K562 (cell line): Measurements from ENCODE around the gene EFCC1.

Experiments
- JUNB ChIP-seq: fragments of 450-650 bp; formaldehyde crosslinking; conservative IDR thresholded peaks from 2 replicates; pipeline ENCODE4 v1.4.0; 2020; ENCODE audit warnings: mild to moderate bottlenecking
- NR1H2 ChIP-seq: sonication (generic); formaldehyde crosslinking; IDR thresholded peaks from 2 replicates; pipeline ENCODE4 v1.4.0; 2020; ENCODE audit warnings: mild to moderate bottlenecking, missing genetic modification reagents
- POLR2A ChIP-seq: fragments of 450-650 bp; conservative IDR thresholded peaks from 2 replicates; pipeline ENCODE4 v1.6.1; 2016
- SP1 ChIP-seq: sonication (generic); formaldehyde crosslinking; IDR thresholded peaks from 2 replicates; pipeline ENCODE4 v1.8.1; 2022; ENCODE audit warnings: mild to moderate bottlenecking, missing genetic modification reagents
- TEAD2 ChIP-seq: fragments of 450-650 bp; IDR thresholded peaks from 2 replicates; pipeline ENCODE4 v1.6.1; 2016; ENCODE audit warnings: missing genetic modification characterization, control low read depth, missing compliant biosample characterization
- TF ChIP-seq, protein P1 (sequence below), 3 experiments: IDR thresholded peaks in 2 of 3; conservative IDR thresholded peaks in 1 of 3; 2 replicates each; pipeline ENCODE4 v1.5.1; 2011 to 2012; ENCODE audit warnings: low read length in 3 of 3, mild to moderate bottlenecking in 3 of 3, control low read depth in 2 of 3, improper control_type of control experiment in 1 of 3, inconsistent platforms in 1 of 3, low read depth in 1 of 3, mixed read lengths in 1 of 3, moderate library complexity in 1 of 3; ENCODE audit not compliant: insufficient read depth in 2 of 3
- TF ChIP-seq, protein P2 (sequence below): sonication (generic); formaldehyde crosslinking; IDR thresholded peaks from 2 replicates; pipeline ENCODE4 v1.8.0; 2022; ENCODE audit warnings: missing genetic modification reagents, mild to moderate bottlenecking, borderline replicate concordance
- TF ChIP-seq, protein P3 (sequence below), 2 experiments: fragments of 450-650 bp in 1 of 2; sonication (generic) in 1 of 2; formaldehyde crosslinking in 1 of 2; IDR thresholded peaks; 2 replicates each; pipeline versions ENCODE4 v1.7.1 to v1.9.0; 2016 to 2022; ENCODE audit warnings: inconsistent platforms in 1 of 2, mild to moderate bottlenecking in 1 of 2, missing genetic modification reagents in 1 of 2
- TF ChIP-seq, protein P4 (sequence below): fragments of 250-450 bp; sonication (Bioruptor Pico); IDR thresholded peaks from 2 replicates; pipeline ENCODE4 v1.5.0; 2021; ENCODE audit warnings: mild to moderate bottlenecking, borderline replicate concordance

DNA sequence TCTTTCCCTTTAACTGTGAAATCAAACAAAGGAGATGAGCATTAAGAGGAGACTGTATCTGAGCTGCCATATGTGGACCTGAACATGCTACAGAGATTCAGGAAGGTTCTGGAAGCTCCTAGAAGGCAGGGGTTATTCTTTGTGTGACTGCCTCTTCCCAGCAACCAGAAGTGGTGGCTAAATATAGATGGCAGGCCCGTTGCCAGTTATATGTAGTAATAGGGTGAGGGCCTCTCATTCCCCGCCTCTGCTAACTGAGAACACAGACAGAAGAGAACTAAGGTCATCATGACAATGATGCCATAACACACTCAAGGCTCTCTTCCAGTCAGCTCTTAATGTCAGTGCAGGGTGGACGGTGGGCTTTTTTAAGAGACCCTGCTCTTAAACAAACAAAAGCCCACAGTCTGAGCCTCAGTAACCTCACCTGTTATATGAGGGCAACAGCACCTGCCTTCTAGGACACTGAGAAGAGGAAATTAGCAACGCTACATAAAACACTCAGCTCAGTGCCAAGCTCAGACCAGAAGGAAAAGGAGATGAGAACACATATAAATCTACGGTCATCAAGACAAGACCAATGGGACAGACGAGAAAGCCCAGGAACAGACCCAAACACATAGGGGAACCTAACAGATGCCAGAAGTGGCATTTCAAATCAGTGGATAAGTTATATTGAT is 29.5 kb upstream of the EFCC1 start:
- TF ChIP-seq, protein P1, sequence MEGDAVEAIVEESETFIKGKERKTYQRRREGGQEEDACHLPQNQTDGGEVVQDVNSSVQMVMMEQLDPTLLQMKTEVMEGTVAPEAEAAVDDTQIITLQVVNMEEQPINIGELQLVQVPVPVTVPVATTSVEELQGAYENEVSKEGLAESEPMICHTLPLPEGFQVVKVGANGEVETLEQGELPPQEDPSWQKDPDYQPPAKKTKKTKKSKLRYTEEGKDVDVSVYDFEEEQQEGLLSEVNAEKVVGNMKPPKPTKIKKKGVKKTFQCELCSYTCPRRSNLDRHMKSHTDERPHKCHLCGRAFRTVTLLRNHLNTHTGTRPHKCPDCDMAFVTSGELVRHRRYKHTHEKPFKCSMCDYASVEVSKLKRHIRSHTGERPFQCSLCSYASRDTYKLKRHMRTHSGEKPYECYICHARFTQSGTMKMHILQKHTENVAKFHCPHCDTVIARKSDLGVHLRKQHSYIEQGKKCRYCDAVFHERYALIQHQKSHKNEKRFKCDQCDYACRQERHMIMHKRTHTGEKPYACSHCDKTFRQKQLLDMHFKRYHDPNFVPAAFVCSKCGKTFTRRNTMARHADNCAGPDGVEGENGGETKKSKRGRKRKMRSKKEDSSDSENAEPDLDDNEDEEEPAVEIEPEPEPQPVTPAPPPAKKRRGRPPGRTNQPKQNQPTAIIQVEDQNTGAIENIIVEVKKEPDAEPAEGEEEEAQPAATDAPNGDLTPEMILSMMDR (IDR thresholded peaks at IDR 0.05 in 2 of 3, conservative IDR thresholded peaks at IDR 0.05 in 1 of 3; ENCODE audit: insufficient read depth in 2 of 3, low read depth in 1 of 3, low read length in 3 of 3): no peak
- no peak for TF ChIP-seq POLR2A
- TF ChIP-seq, protein P2, sequence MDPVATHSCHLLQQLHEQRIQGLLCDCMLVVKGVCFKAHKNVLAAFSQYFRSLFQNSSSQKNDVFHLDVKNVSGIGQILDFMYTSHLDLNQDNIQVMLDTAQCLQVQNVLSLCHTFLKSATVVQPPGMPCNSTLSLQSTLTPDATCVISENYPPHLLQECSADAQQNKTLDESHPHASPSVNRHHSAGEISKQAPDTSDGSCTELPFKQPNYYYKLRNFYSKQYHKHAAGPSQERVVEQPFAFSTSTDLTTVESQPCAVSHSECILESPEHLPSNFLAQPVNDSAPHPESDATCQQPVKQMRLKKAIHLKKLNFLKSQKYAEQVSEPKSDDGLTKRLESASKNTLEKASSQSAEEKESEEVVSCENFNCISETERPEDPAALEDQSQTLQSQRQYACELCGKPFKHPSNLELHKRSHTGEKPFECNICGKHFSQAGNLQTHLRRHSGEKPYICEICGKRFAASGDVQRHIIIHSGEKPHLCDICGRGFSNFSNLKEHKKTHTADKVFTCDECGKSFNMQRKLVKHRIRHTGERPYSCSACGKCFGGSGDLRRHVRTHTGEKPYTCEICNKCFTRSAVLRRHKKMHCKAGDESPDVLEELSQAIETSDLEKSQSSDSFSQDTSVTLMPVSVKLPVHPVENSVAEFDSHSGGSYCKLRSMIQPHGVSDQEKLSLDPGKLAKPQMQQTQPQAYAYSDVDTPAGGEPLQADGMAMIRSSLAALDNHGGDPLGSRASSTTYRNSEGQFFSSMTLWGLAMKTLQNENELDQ (CRISPR knock-in tag): no peak
- no peak for TF ChIP-seq NR1H2 (CRISPR knock-in tag)
- TF ChIP-seq, protein P3, sequence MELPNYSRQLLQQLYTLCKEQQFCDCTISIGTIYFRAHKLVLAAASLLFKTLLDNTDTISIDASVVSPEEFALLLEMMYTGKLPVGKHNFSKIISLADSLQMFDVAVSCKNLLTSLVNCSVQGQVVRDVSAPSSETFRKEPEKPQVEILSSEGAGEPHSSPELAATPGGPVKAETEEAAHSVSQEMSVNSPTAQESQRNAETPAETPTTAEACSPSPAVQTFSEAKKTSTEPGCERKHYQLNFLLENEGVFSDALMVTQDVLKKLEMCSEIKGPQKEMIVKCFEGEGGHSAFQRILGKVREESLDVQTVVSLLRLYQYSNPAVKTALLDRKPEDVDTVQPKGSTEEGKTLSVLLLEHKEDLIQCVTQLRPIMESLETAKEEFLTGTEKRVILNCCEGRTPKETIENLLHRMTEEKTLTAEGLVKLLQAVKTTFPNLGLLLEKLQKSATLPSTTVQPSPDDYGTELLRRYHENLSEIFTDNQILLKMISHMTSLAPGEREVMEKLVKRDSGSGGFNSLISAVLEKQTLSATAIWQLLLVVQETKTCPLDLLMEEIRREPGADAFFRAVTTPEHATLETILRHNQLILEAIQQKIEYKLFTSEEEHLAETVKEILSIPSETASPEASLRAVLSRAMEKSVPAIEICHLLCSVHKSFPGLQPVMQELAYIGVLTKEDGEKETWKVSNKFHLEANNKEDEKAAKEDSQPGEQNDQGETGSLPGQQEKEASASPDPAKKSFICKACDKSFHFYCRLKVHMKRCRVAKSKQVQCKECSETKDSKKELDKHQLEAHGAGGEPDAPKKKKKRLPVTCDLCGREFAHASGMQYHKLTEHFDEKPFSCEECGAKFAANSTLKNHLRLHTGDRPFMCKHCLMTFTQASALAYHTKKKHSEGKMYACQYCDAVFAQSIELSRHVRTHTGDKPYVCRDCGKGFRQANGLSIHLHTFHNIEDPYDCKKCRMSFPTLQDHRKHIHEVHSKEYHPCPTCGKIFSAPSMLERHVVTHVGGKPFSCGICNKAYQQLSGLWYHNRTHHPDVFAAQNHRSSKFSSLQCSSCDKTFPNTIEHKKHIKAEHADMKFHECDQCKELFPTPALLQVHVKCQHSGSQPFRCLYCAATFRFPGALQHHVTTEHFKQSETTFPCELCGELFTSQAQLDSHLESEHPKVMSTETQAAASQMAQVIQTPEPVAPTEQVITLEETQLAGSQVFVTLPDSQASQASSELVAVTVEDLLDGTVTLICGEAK (IDR thresholded peaks at IDR 0.05): no peak
- TF ChIP-seq, protein P3 (CRISPR knock-in tag; IDR thresholded peaks at IDR 0.05): no peak
- TF ChIP-seq, protein P4, sequence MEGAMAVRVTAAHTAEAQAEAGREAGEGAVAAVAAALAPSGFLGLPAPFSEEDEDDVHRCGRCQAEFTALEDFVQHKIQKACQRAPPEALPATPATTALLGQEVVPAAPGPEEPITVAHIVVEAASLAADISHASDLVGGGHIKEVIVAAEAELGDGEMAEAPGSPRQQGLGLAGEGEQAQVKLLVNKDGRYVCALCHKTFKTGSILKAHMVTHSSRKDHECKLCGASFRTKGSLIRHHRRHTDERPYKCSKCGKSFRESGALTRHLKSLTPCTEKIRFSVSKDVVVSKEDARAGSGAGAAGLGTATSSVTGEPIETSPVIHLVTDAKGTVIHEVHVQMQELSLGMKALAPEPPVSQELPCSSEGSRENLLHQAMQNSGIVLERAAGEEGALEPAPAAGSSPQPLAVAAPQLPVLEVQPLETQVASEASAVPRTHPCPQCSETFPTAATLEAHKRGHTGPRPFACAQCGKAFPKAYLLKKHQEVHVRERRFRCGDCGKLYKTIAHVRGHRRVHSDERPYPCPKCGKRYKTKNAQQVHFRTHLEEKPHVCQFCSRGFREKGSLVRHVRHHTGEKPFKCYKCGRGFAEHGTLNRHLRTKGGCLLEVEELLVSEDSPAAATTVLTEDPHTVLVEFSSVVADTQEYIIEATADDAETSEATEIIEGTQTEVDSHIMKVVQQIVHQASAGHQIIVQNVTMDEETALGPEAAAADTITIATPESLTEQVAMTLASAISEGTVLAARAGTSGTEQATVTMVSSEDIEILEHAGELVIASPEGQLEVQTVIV (CRISPR knock-in tag): no peak
- TF ChIP-seq JUNB (CRISPR knock-in tag): no peak
- TF ChIP-seq TEAD2 (tag): no peak
- TF ChIP-seq SP1 (CRISPR knock-in tag): no peak
